ENCODE results near the gene SCGB3A2. TPM values are rescaled to one million over a fixed set of nuclear protein-coding genes. Genes with fewer than 3 reads are reported as not detected.

Gene SCGB3A2
- total and polyA plus RNA-seq, 2 donors (not counting 3 experiments of a cell fraction or from before 2014, with no cell fraction given): not detected

- intact Hi-C loops (cut with micrococcal nuclease): no loop called here
- Histone ChIP-seq H3K4me1 (ENCODE audit: control insufficient read depth, extremely low read depth, insufficient read depth, low read length) (peaks cover 6% of the 10 kb centered on the region), H3K27ac (ENCODE audit: insufficient read depth, low read depth, low read length) (no peak overlapping the region), H3K4me3 (replicated peaks in 1 of 3; ENCODE audit: insufficient read depth in 1 of 3, low read depth in 1 of 3, low read length in 3 of 3) (no peak overlapping the region), H3K9ac (replicated peaks; ENCODE audit: extremely low read depth, insufficient read depth, low read length) (no peak overlapping the region), H2AFZ (ENCODE audit: low read depth, low read length) (no peak overlapping the region), H3K79me2 (ENCODE audit: control insufficient read depth, insufficient read depth, low read length) (no peaks in the 10 kb centered on the region), H3K36me3 (ENCODE audit: control insufficient read depth in 2 of 2, extremely low read depth in 1 of 2, insufficient read depth in 2 of 2, low read length in 2 of 2) (no peaks in the 10 kb centered on the region), H3K9me1 (replicated peaks; ENCODE audit: control insufficient read depth, extremely low read depth, insufficient read depth, low read length) (no peaks in the 10 kb centered on the region), H3K4me2 (ENCODE audit: insufficient read depth, low read length) (no peak overlapping the region), H3K9me3 (replicated peaks; ENCODE audit: control insufficient read depth, insufficient read depth, low read length) (no peaks in the 10 kb centered on the region), H3K27me3 (ENCODE audit: control insufficient read depth in 2 of 2, insufficient read depth in 2 of 2, low read length in 2 of 2) (no peaks in the 10 kb centered on the region), H4K20me1 (replicated peaks; ENCODE audit: control insufficient read depth, extremely low read depth, insufficient read depth, low read length) (no peaks in the 10 kb centered on the region)
- dilution Hi-C loops (cut with MboI; ENCODE audit: extremely low pct_ligation_motif_present, low sequenced_read_pairs): no loop called here
- FAIRE-seq: no peak
- ChIA-PET POLR2A (no interaction called here), CTCF (interaction anchor here (0.6 to 2.4 kb wide), 4 partner anchors 16 to 207 kb away, joined by 3 to 7 read pairs (median 4); no protein-coding TSS in a partner anchor)
- BruUV-seq (replicated peaks): no TSS peak
- TF ChIP-seq MYC (IDR thresholded peaks at IDR 0.05; ENCODE audit: low read depth, low read length): no peak
- no peak for TF ChIP-seq EZH2 (IDR thresholded peaks at IDR 0.05; ENCODE audit: borderline replicate concordance, low read depth, low read length, severe bottlenecking)
- TF ChIP-seq FOS (IDR thresholded peaks at IDR 0.05; ENCODE audit: borderline replicate concordance, insufficient read depth, low read length): no peak
- TF ChIP-seq GATA2 (IDR thresholded peaks at IDR 0.05; ENCODE audit: insufficient read depth, insufficient read length, low read depth, low read length): no peak
- no peak for TF ChIP-seq MAX (IDR thresholded peaks at IDR 0.05; ENCODE audit: insufficient read depth, insufficient read length)
- no peak for TF ChIP-seq CTCF (IDR thresholded peaks at IDR 0.05; ENCODE audit: extremely low read depth in 1 of 2, insufficient read depth in 1 of 2, low read depth in 1 of 2, low read length in 2 of 2)
- TF ChIP-seq POLR2AphosphoS5 (IDR thresholded peaks at IDR 0.05; ENCODE audit: insufficient read depth, low read depth, low read length): no peak
- no peak for TF ChIP-seq JUN (IDR thresholded peaks at IDR 0.05; ENCODE audit: borderline replicate concordance, insufficient read depth, insufficient read length, low read depth)
- TF ChIP-seq POLR2A (IDR thresholded peaks at IDR 0.05; ENCODE audit: low read depth, low read length): no peak
- no peak for DNase-seq (ENCODE audit: low read depth, low spot score)
Observed at GRCh38 chr5:147918101-147918685, 39.7 kb downstream of the SCGB3A2 start.
